SU-DHL-6 (cell line): ENCODE measurements around the gene TMEM52.

Experiments used
- H2AFZ ChIP-seq: fragments of 200-600 bp; sonication (generic); 2 replicates; pipeline ENCODE4 v1.6.1; 2014; ENCODE audit warnings: low read depth, mild to moderate bottlenecking, moderate library complexity, mixed read lengths, antibody characterized with exemption, low read length; ENCODE audit not compliant: severe bottlenecking
- H3F3A ChIP-seq: fragments of 200-600 bp; shearing (Covaris generic); 2 replicates; pipeline ENCODE4 v1.6.0; 2016; ENCODE audit warnings: antibody characterized with exemption, mild to moderate bottlenecking; ENCODE audit not compliant: insufficient read depth
- H3K27ac ChIP-seq: fragments of 200-600 bp; sonication (generic); 2 replicates; pipeline ENCODE4 v1.5.1; 2016; ENCODE audit warnings: low read depth, mild to moderate bottlenecking, low read length, moderate library complexity, mixed read lengths
- H3K27me3 ChIP-seq: fragments of 200-600 bp; sonication (generic), shearing (Covaris generic); 2 replicates; pipeline ENCODE4 v1.6.0; 2014; ENCODE audit warnings: mild to moderate bottlenecking, low read length
- H3K36me3 ChIP-seq: fragments of 200-600 bp; sonication (generic); 2 replicates; pipeline ENCODE4 v1.6.1; 2014; ENCODE audit warnings: mild to moderate bottlenecking, low read length, mixed read lengths
- H3K4me2 ChIP-seq: fragments of 300-600, 200-600 bp; shearing (Covaris generic), sonication (generic); 2 replicates; pipeline ENCODE4 v1.6.0; 2014; ENCODE audit warnings: low read length, low read depth, mild to moderate bottlenecking; ENCODE audit not compliant: poor library complexity, severe bottlenecking
- H3K4me3 ChIP-seq: fragments of 200-600 bp; sonication (generic); 2 replicates; pipeline ENCODE4 v1.5.1; 2014; ENCODE audit warnings: antibody characterized with exemption, low read length, mild to moderate bottlenecking, mixed read lengths; ENCODE audit not compliant: insufficient read depth, poor library complexity, severe bottlenecking
- H3K79me2 ChIP-seq: fragments of 200-600 bp; sonication (generic); 2 replicates; pipeline ENCODE4 v1.6.1; 2014; ENCODE audit warnings: mild to moderate bottlenecking, low read length, moderate library complexity; ENCODE audit not compliant: insufficient read depth
- H3K9ac ChIP-seq: fragments of 200-600 bp; sonication (generic); 2 replicates; pipeline ENCODE4 v1.7.0; 2014; ENCODE audit warnings: mild to moderate bottlenecking, low read length
- H3K9me2 ChIP-seq: fragments of 200-600 bp; sonication (generic); replicated peaks from 2 replicates; pipeline ENCODE4 v1.6.1; 2014; ENCODE audit warnings: low read length; ENCODE audit not compliant: insufficient read depth
- H3K9me3 ChIP-seq: fragments of 200-600 bp; sonication (generic); 2 replicates; pipeline ENCODE4 v1.6.1; 2014; ENCODE audit warnings: low read length, mixed read lengths; ENCODE audit not compliant: insufficient read depth
- H4K20me1 ChIP-seq: fragments of 200-600 bp; sonication (generic); 2 replicates; pipeline ENCODE4 v1.6.1; 2014; ENCODE audit warnings: low read depth, mild to moderate bottlenecking, antibody characterized with exemption, low read length, moderate library complexity, mixed read lengths
- CTCF ChIP-seq: fragments of 200-600 bp; sonication (generic); IDR thresholded peaks from one replicate; pipeline ENCODE4 v1.5.1; 2017; ENCODE audit warnings: antibody characterized with exemption, mild to moderate bottlenecking, low read length, moderate library complexity; ENCODE audit not compliant: insufficient read depth, poor library complexity, severe bottlenecking
- EZH2phosphoT487 ChIP-seq: fragments of 200-600 bp; sonication (generic), shearing (Covaris generic); conservative IDR thresholded peaks from 2 replicates; pipeline ENCODE4 v1.6.1; 2018; ENCODE audit warnings: mild to moderate bottlenecking, antibody characterized with exemption, low read length, moderate library complexity, mixed read lengths

The TMEM52 gene

GRCh38 chr1:1875932-1876331 is 43.1 kb downstream of the TMEM52 start:
- H3K9me3 ChIP-seq: no peaks in the 10 kb centered on the region
- no peak overlapping the region for H3K4me3 ChIP-seq
- H3K36me3 ChIP-seq: 0 out of 2 replicates have a peak, but pooled peaks cover 9% of the 10 kb centered on the region
- H3K27ac ChIP-seq: no peak overlapping the region
- no peak overlapping the region for H3K4me2 ChIP-seq
- H3F3A ChIP-seq: peaks cover 7% of the 10 kb centered on the region; the same call in 1 of the 2 replicates
- H4K20me1 ChIP-seq: peaks cover 39% of the 10 kb centered on the region
- H2AFZ ChIP-seq: no peak overlapping the region
- peaks cover 100% of the 10 kb centered on the region for H3K79me2 ChIP-seq
- no peak for TF ChIP-seq CTCF
- no peak for TF ChIP-seq EZH2phosphoT487
- H3K9ac ChIP-seq: no peak overlapping the region
- no peaks in the 10 kb centered on the region for H3K27me3 ChIP-seq
- H3K9me2 ChIP-seq: no peaks in the 10 kb centered on the region

- no peak overlapping the region for H3K4me2 ChIP-seq
- H2AFZ ChIP-seq: no peak overlapping the region
- peaks cover 100% of the 10 kb centered on the region for H3K79me2 ChIP-seq
- no peaks in the 10 kb centered on the region for H3K9me2 ChIP-seq
- no peak overlapping the region for H3K27ac ChIP-seq
- H3F3A ChIP-seq: peaks cover 9% of the 10 kb centered on the region; the same call in 1 of the 2 replicates
- H3K4me3 ChIP-seq: no peak overlapping the region
- H3K36me3 ChIP-seq: 0 out of 2 replicates have a peak, but pooled peaks cover 9% of the 10 kb centered on the region
- peaks cover 34% of the 10 kb centered on the region for H4K20me1 ChIP-seq
- H3K9me3 ChIP-seq: no peaks in the 10 kb centered on the region
- TF ChIP-seq CTCF (no peak), EZH2phosphoT487 (no peak)
- H3K9ac ChIP-seq: no peak overlapping the region
- no peaks in the 10 kb centered on the region for H3K27me3 ChIP-seq
Observed at GRCh38 chr1:1874901-1875300, 44.2 kb downstream of the TMEM52 start.

GRCh38 chr1:1873186-1873585 is 45.9 kb downstream of the TMEM52 start:
- H3K79me2 ChIP-seq: peaks cover 100% of the 10 kb centered on the region
- H3F3A ChIP-seq: peaks cover 16% of the 10 kb centered on the region; the same call in 1 of the 2 replicates
- TF ChIP-seq EZH2phosphoT487 (no peak), CTCF (no peak)
- H3K4me2 ChIP-seq: no peak overlapping the region
- H3K9me2 ChIP-seq: no peaks in the 10 kb centered on the region
- no peaks in the 10 kb centered on the region for H3K27me3 ChIP-seq
- H4K20me1 ChIP-seq: peaks cover 29% of the 10 kb centered on the region
- H2AFZ ChIP-seq: no peak overlapping the region
- no peak overlapping the region for H3K27ac ChIP-seq
- no peaks in the 10 kb centered on the region for H3K9me3 ChIP-seq
- H3K4me3 ChIP-seq: no peak overlapping the region
- H3K36me3 ChIP-seq: 0 out of 2 replicates have a peak, but pooled peaks cover 9% of the 10 kb centered on the region
- no peak overlapping the region for H3K9ac ChIP-seq
